ENCODE results near the gene SLC25A43.
"Not testable (repeated sequence)": the region's sequence is repeated elsewhere in the genome, so short reads cannot be mapped to it uniquely, and the experiment has no call there.

The SLC25A43 gene

DNA sequence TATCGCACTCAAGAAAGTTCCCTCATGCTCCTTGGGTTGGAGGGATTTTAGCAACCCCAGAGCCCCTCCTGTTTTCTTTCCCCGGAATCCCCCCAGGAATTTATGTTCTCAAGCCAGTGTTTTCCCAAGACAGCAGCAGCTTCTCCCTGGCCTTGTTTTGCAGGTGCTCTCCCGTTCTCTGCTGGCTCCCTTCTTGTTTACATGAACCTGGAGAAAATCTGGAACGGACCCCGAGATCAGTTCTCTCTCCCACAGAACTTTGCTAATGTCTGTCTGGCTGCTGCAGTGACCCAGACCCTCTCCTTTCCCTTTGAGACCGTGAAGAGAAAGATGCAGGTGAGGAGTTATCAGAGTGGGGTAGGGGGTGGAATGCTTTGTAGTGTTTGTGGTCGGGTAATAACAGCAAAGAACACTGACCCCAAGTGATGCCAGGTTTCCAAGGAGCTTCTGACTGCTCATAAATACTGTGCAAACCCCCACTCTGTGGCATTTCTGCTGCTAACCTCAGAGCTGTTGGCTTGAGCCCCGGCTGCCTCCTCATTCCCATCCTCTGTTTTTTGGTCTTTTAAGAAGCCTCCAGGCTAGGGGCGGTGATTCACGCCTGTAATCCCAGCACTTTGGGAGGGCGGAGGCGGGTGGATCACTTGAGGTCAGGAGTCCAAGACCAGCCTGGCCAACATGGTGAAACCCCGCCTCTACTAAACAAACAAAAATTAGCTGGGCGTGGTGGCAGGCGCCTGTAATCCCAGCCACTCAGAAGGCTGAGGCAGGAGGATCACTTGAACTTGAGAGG, 11.1 kb downstream of the SLC25A43 start:
- DNase-seq (ENCODE audit: low read depth): no peak

DNA sequence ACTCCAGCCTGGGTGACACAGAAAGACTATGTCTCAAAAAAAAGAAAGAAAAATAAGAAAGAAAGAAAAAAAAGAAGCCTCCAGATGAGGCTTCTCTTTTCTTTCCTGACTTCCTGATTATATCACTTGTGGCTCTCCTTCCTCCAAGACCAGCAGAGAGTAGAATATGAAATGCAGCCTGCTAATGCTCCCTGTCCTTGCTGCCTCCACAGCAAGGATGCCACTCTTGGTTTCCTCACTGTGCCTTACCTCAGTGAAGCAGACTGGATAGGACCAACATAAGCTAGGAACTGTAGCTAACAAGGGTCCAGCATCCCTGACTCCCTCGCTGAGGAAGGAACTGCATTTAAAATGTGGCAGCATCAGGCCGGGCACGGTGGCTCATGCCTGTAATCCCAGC, 11.7 kb downstream of the SLC25A43 start:
- DNase-seq (ENCODE audit: low read depth): no peak

DNA sequence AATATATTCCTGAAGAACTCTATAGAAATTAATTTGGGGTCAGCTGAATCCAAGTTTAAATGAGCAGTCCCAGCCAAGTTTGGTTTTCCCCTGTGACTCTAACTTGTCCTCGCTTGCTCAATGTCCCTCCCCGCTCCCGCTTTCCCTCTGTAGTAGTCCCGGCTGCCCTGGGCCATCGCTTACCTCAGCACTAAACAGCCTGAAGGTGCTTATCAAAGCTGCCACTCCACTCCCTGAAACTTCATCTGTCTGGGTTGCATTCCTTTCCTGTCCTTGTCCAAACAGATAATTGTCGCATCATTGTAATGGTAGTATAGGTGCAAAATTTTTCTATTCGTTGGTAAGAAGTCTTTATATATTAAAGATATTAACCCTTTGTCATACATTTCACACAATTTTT, 12.8 kb downstream of the SLC25A43 start:
- no peak for DNase-seq (ENCODE audit: low read depth)

GRCh38 chrX:119417376-119417775, 18.2 kb downstream of the SLC25A43 start:
- no peak for DNase-seq (ENCODE audit: low read depth)

DNA sequence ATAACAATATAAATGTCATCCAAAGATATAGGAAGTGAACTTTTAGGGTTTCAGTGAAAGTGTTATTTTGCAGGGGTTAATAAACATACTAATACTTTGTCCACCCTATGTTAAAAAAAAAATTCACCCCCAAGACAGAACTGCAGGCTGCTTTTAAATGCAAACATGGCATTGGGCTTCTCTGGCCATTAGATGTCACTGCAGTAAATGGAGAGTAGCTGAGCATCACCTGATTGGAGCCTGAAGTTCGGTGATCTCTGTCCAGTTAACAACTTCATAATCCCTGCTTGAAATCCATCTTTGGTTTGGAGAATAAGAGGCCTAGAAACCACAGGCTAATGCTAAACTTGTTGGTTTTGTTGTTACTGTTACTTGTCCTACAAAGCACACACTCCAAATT, 18.7 kb downstream of the SLC25A43 start:
- DNase-seq (ENCODE audit: low read depth): no peak

DNA sequence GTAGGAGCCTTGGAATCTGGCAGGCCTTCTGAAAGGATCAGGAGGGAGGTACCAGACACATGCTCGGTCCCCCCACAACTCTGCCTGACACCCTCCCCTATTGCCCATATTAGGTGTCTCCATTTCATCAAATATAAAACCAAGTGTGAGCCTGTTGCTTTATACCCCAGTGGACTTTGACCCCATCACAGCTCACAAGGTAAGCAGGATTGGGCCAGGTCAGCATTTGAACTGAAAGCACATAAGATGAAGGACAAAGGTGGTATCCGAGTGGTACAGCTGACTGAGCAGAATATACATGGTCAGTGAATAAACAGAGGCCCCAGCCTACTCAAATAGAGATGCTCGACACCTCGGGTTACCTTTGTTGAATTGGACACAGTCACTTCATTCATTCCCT, 20.0 kb downstream of the SLC25A43 start:
- DNase-seq (ENCODE audit: low read depth): no peak

DNA sequence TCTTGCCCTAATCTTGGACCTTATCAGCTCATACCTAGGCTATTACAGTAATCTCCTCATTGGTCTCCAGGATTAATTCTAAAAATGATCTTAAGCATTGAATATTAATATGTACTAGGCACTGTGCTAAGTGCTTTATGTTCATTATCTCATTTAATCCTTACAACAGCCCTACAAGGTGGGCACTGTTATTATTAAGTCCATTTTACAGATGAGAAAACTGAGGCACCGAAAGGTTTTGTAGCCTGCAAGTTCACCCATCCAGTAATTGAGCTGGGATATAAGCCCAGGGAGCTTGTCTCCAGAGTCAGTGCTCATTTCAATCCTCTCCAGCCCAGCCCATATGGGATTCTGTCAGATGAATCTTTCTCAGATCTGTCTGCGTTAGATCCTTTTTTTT, 20.8 kb downstream of the SLC25A43 start:
- no peak for DNase-seq (ENCODE audit: low read depth)

GRCh38 chrX:119421016-119421705, 22.0 kb downstream of the SLC25A43 start:
- DNase-seq (ENCODE audit: low read depth): no peak

- no peak for DNase-seq (ENCODE audit: low read depth)
Measured at GRCh38 chrX:119423631-119424030, 24.5 kb downstream of the SLC25A43 start.

- no peak for DNase-seq (ENCODE audit: low read depth)
Measured at GRCh38 chrX:119424999-119425398, 25.9 kb downstream of the SLC25A43 start.

DNA sequence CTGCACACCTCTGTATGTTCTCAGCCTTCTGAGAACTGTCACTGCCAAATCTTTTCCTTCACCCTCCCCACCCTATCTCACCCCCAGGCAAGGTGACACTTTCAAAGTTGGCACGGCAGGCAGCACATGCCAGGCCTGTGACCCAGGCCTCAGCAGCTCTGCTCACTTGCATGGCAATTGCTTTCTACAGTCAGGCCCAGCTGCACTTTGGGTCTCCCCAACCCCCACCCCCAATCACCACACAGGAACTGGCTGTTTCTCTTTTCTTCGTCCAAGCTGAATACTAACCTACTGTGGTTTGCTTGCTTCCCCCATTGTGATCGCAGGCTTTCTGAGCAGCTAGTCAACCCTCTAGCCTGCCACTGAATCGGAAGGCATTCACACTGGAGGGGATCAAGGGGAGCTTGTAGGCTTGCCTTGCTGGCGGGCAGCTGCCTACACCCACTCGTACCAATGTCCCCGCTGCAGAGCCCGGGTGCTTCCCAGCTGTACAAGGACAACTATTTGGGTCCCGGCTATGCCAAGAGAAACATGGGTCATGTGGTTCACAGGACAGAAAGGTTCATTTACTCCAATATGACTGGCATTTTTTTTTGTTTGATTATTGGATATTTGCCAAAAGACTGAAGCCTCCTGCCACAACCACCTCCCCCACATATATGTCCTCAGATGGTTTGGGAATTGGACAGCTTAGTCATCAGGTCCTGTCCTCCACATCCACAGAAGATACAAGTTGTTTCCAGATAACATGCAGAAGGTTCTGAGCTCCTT, 28.1 kb downstream of the SLC25A43 start:
- DNase-seq (ENCODE audit: low read depth): peak; percentile 15

- DNase-seq (ENCODE audit: low read depth): no peak
Measured at GRCh38 chrX:119427795-119428185, 28.7 kb downstream of the SLC25A43 start.

DNA sequence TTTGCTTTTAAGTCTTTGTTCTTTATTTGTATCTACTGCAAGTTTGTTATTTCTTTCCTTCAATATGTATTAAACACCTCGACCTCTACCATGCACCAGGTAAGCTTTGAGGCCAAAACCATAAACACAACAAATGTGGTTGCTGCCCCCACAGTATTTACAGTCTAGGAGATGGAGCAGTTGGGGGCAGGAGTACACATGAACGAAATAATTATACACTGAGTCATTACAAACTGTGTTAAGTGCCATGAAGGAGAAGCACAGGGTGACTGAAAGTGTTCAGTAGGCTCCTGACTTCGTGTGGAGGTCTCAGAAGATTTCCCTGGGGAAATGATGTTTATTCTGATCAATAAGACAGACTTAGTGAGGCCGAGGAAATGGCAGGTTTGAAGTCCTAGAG, 30.3 kb downstream of the SLC25A43 start:
- no peak for DNase-seq (ENCODE audit: low read depth)

DNA sequence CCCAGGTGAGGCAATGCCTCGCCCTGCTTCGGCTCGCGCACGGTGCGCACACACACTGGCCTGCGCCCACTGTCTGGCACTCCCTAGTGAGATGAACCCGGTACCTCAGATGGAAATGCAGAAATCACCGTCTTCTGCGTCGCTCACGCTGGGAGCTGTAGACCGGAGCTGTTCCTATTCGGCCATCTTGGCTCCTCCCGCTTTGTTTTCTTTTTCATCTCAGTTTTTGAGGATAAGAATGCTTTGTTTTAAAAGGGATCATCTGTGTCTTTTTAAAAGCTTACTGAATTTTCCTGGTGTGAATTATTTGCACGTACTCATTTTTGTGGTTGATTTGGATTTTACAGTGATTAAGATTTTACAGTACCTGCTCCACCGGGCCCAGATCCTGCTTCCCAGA, 42.2 kb downstream of the SLC25A43 start:
- DNase-seq (ENCODE audit: low read depth): not testable (repeated sequence)

GRCh38 chrX:119442286-119442685, 43.1 kb downstream of the SLC25A43 start:
- DNase-seq (ENCODE audit: low read depth): no peak

DNA sequence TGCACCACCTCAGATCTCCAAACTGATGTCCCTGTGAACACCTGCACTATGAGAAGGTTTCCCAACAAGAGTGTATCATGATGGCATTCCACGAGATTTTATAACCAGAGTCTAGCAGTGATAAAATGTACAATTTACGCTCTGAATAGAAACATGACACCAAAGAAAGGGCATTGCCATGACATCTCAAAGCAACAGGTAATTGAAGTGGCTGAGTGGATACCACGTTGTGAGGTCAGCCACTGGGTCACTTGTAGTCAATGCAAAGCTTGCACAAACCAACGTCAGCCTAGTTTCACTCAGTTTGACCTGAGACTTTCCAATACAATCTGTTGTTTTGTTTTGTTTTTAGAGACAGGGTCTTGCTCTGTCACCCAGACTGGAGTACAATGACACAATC, 54.1 kb downstream of the SLC25A43 start:
- DNase-seq (ENCODE audit: low read depth): no peak

DNA sequence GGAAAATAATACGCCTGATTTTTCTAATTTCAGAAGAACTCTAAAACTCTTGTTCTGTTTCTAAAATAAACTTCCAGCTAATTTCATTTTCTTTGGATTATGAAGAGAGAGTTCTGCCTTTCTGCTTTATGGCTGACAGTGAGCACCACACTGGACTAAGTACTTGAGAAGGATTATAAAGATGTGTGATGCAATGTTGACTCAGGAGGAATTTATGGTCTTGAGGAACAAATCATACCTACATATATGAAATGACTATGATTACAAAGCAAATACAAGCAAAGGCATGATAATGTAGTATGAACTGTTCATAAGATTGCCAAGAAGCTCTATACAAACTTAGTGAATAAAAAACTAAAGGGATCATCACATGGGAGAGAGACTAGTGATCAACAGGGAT, 56.1 kb downstream of the SLC25A43 start:
- no peak for DNase-seq (ENCODE audit: low read depth)

- DNase-seq (ENCODE audit: low read depth): no peak
Measured at GRCh38 chrX:119459181-119459580, 60.0 kb downstream of the SLC25A43 start.

GRCh38 chrX:119465555-119465954, 66.4 kb downstream of the SLC25A43 start:
- no peak for DNase-seq (ENCODE audit: low read depth)

DNA sequence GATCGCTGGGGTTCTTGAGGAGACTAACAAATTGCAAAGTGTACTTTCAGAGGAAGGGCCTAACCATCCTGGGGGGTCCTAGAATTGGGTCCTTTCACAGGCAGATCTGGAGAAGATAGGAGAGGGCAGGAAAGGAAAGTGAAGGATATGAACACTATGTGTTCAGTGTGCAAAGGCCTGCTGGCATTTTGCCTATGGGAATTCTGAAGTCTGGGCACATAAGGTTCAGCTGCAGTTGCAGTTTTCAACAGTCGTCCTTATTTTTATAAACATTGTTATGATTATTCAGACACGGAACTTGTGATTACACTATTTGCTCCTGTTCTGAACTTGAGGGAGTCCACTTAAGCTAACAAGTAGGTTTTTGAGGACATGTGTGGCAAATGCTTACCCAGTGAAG, 67.8 kb downstream of the SLC25A43 start:
- DNase-seq (ENCODE audit: low read depth): no peak

GRCh38 chrX:119467433-119467832, 68.3 kb downstream of the SLC25A43 start:
- no peak for DNase-seq (ENCODE audit: low read depth)

DNA sequence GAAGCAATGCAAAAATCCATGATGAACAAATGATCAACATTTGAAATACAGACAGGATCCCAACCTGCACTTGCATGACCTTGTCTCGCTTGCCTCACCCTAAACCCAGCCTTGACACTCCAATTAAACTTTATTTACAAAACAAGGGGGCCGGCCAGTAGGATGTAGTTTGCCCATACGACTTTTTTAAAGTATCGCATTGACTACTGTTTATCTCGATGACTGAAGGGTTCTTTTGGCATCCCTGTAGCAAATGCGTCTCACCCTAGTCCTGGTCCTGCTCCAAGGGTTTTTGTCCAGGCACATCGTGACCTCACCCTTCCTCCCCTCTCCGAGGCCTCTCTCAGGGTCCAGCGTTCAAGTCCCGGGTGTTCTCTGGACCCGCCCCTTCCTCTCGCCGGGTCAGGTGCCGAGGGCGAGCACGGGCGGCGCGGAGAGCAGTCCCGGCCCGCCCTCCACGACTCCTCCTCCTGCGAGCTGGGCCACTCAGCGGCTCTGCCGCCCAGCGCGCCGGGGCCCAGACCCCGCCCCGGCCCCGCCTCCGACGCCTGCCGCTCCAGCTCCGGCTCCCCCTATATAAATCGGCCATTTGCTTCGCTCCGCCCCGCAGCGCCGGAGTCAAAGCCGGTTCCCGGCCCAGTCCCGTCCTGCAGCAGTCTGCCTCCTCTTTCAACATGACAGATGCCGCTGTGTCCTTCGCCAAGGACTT, 68.9 kb downstream of the SLC25A43 start, which contains the start of gene SLC25A5:
Gene SLC25A5 (plus strand): TSS at position 603 of the 709 bp plus-strand sequence. CDS start 72 bp downstream, at position 675.
- no peak for DNase-seq (ENCODE audit: low read depth)

Measured in non-pigmented ciliary epithelial cell (primary cell).